H1 (cell line): ENCODE results near the gene CGREF1. TPM values are rescaled to one million over a fixed set of nuclear protein-coding genes. Genes with fewer than 3 reads are reported as not detected.

Experiments used
- ASH2L ChIP-seq: fragments of 200-600, 300-600 bp; sonication (generic); IDR thresholded peaks from one replicate; pipeline ENCODE4 v1.7.1; 2017; ENCODE audit warnings: low read length
- ATF2 ChIP-seq: IDR thresholded peaks from 2 replicates; pipeline ENCODE4 v1.6.1; 2012; ENCODE audit warnings: low read length, inconsistent platforms
- BRCA1 ChIP-seq: IDR thresholded peaks from 2 replicates; pipeline ENCODE4 v1.6.1; 2012; ENCODE audit warnings: low read depth, low read length, improper control_type of control experiment
- CBX8 ChIP-seq: fragments of 300-800, 300-1000 bp; sonication (generic); IDR thresholded peaks from 2 replicates; pipeline ENCODE4 v1.7.1; 2016; ENCODE audit warnings: low read depth, low read length, borderline replicate concordance
- EGR1 ChIP-seq: IDR thresholded peaks from 2 replicates; pipeline ENCODE4 v1.6.1; 2011; ENCODE audit warnings: low read depth, low read length, borderline replicate concordance
- HDAC2 ChIP-seq, 2 experiments: fragments of 300-600 bp in 1 of 2; sonication (generic) in 1 of 2; IDR thresholded peaks; 2 replicates each; pipeline ENCODE4 v1.6.1; 2011 to 2012; ENCODE audit warnings: low read depth in 2 of 2, low read length in 2 of 2, mild to moderate bottlenecking in 2 of 2, moderate library complexity in 2 of 2, borderline replicate concordance in 1 of 2, inconsistent platforms in 1 of 2
- POLR2AphosphoS5 ChIP-seq: IDR thresholded peaks from 2 replicates; pipeline ENCODE4 v1.6.1; 2011; ENCODE audit warnings: low read depth, low read length
- POU5F1 ChIP-seq: IDR thresholded peaks from 2 replicates; pipeline ENCODE4 v1.6.1; 2011; ENCODE audit warnings: low read depth, mild to moderate bottlenecking, low read length, moderate library complexity
- RNF2 ChIP-seq: fragments of 200-900, 300-1000 bp; sonication (generic); IDR thresholded peaks from 2 replicates; pipeline ENCODE4 v1.7.1; 2016; ENCODE audit warnings: borderline replicate concordance, low read depth, mild to moderate bottlenecking, antibody characterized with exemption, low read length; ENCODE audit not compliant: poor library complexity, severe bottlenecking; ENCODE audit errors: missing control alignments
- SP2 ChIP-seq: IDR thresholded peaks from 2 replicates; pipeline ENCODE4 v1.6.1; 2012; ENCODE audit warnings: mild to moderate bottlenecking, low read length, inconsistent platforms
- TAF1 ChIP-seq: IDR thresholded peaks from 2 replicates; pipeline ENCODE4 v1.6.1; 2011; ENCODE audit warnings: mild to moderate bottlenecking, low read depth, low read length
- TAF7 ChIP-seq: optimal IDR thresholded peaks from 2 replicates; pipeline ENCODE3; 2011; ENCODE audit warnings: low read depth, mild to moderate bottlenecking, inconsistent platforms, low read length, moderate library complexity, borderline replicate concordance
- TBP ChIP-seq: IDR thresholded peaks from 2 replicates; pipeline ENCODE4 v1.6.1; 2011; ENCODE audit warnings: low read depth, low read length, improper control_type of control experiment
- YY1 ChIP-seq: IDR thresholded peaks from 2 replicates; pipeline ENCODE4 v1.6.1; 2011; ENCODE audit warnings: low read depth, mild to moderate bottlenecking, low read length
- polyA plus RNA-seq, 7 experiments: library from polyadenylated mRNA; depleted of rRNA in 3 of 7; stranded (reverse) in 5 of 7; unstranded in 2 of 7; fragments of >200 nt in 5 of 7; fragments of 200-250 nt in 2 of 7; gene quantifications; 1 replicate in 5 of 7; 2 replicates in 1 of 7; 4 replicates in 1 of 7; pipeline versions ENCODE4 v1.2.1 to v1.2.3, GENCODE V29; 2011 to 2013; ENCODE audit warnings: missing spikeins in 2 of 7, mixed read lengths in 2 of 7
- total RNA-seq: library from RNA; stranded (reverse); fragmentation: NEBNext Ultra II Directional; extraction: Animal tissue kit (Norgen Biotek cat#: 25700); gene quantifications from 2 replicates; pipeline ENCODE4 v1.2.1, GENCODE V29; 2021

Gene CGREF1
- total and polyA plus RNA-seq, 2 of the 8 experiments (the other 6 are each of a cell fraction or from before 2014, with no cell fraction given), result 2.5 to 3.4 TPM

GRCh38 chr2:27051902-27052645, 66.9 kb downstream of the CGREF1 start (continued):
- no peak for TF ChIP-seq TAF1
- peak; percentile 16 for TF ChIP-seq ASH2L
- no peak for TF ChIP-seq EGR1
- TF ChIP-seq RNF2, result no peak
- no peak for TF ChIP-seq SP2
- no peak for TF ChIP-seq YY1
- TF ChIP-seq CBX8, result no peak
- no peak for TF ChIP-seq BRCA1
- no peak for TF ChIP-seq TAF7
- no peak for TF ChIP-seq TBP
- no peak for TF ChIP-seq ATF2
- no peak for TF ChIP-seq POLR2AphosphoS5
- no peak for TF ChIP-seq HDAC2 (IDR thresholded peaks at IDR 0.05; ENCODE audit: borderline replicate concordance in 1 of 2, low read depth in 2 of 2, low read length in 2 of 2)
- no peak for TF ChIP-seq POU5F1
